Uterus (tissue), 2 donors: ENCODE data around the gene FMN2.

Source experiments
- CTCF ChIP-seq, 4 experiments: fragments of 200-600 bp in 2 of 4; fragments of 450-650 bp in 2 of 4; sonication (generic) in 2 of 4; IDR thresholded peaks; one replicate each; pipeline ENCODE4 v1.5.1; 2016 to 2019; ENCODE audit warnings: antibody characterized with exemption in 4 of 4, mild to moderate bottlenecking in 2 of 4, moderate library complexity in 1 of 4
- POLR2A ChIP-seq, 2 donors: fragments of 450-650 bp; IDR thresholded peaks; one replicate each; pipeline ENCODE4 v1.6.1; 2016; ENCODE audit warnings: antibody characterized with exemption in 2 of 2, mild to moderate bottlenecking in 1 of 2, moderate library complexity in 1 of 2

GRCh38 chr1:240254778-240255291, 163.2 kb downstream of the FMN2 start:
- TF ChIP-seq CTCF (IDR thresholded peaks at IDR 0.05): no peak
- no peak for TF ChIP-seq POLR2A (IDR thresholded peaks at IDR 0.05)
